Astrocyte (in vitro differentiated cells and primary cell): ENCODE data around the gene MOSMO.

Source experiments
- EZH2 ChIP-seq: IDR thresholded peaks from 2 replicates; pipeline ENCODE4 v1.6.1; 2012; ENCODE audit warnings: mild to moderate bottlenecking, low read length, inconsistent platforms; ENCODE audit not compliant: insufficient read depth
- TF ChIP-seq, protein P1 (sequence below): IDR thresholded peaks from 2 replicates; pipeline ENCODE4 v1.5.1; 2011; ENCODE audit warnings: low read depth, mild to moderate bottlenecking, inconsistent platforms, low read length, moderate library complexity; ENCODE audit not compliant: insufficient read depth

DNA sequence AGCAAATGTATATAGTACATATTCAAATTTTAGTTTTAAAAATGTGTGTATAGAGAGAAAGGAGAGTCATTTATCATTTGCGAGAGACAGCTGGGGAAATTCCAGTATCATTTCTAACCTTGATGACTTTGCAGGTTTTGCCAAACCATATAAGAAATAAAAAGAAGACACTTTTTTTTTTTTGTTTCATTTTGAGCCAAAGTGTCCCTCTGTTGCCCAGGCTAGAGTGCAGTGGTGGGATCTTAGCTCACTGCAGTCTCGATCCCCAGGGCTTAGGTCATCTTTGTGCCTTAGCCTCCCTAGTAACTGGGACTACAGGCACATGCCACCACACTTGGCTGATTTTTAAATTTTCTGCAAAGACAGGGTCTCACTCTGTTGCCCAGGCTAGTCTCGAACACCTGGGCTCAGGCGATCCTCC is 46.0 kb downstream of the MOSMO start:
- TF ChIP-seq, protein P1, sequence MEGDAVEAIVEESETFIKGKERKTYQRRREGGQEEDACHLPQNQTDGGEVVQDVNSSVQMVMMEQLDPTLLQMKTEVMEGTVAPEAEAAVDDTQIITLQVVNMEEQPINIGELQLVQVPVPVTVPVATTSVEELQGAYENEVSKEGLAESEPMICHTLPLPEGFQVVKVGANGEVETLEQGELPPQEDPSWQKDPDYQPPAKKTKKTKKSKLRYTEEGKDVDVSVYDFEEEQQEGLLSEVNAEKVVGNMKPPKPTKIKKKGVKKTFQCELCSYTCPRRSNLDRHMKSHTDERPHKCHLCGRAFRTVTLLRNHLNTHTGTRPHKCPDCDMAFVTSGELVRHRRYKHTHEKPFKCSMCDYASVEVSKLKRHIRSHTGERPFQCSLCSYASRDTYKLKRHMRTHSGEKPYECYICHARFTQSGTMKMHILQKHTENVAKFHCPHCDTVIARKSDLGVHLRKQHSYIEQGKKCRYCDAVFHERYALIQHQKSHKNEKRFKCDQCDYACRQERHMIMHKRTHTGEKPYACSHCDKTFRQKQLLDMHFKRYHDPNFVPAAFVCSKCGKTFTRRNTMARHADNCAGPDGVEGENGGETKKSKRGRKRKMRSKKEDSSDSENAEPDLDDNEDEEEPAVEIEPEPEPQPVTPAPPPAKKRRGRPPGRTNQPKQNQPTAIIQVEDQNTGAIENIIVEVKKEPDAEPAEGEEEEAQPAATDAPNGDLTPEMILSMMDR, result no peak
- TF ChIP-seq EZH2, result no peak
